ENCODE results near the gene DAP3.

- TF ChIP-seq CTCF (IDR thresholded peaks at IDR 0.05; ENCODE audit: low read length) (no peak), EZH2 (IDR thresholded peaks at IDR 0.05; ENCODE audit: borderline replicate concordance, low read length) (no peak)
Observed at GRCh38 chr1:155777582-155777981, 88.7 kb downstream of the DAP3 start.
